IPS-18c (cell line): ENCODE data around the gene TSHZ2.
"Not testable (repeated sequence)": the region's sequence is repeated elsewhere in the genome, so short reads cannot be mapped to it uniquely, and the experiment has no call there.

Source experiments
- H3K4me3 ChIP-seq: 2 replicates; pipeline ENCODE4 v1.7.0; 2013; ENCODE audit warnings: low read depth, mild to moderate bottlenecking, low read length, moderate library complexity; ENCODE audit not compliant: insufficient read depth
- H3K9me3 ChIP-seq: one replicate; pipeline ENCODE4 v1.6.1; 2013; ENCODE audit warnings: mild to moderate bottlenecking, low read length, moderate library complexity; ENCODE audit not compliant: control insufficient read depth, insufficient read depth

Gene TSHZ2

GRCh38 chr20:53299831-53300230 is 327.7 kb downstream of the TSHZ2 start:
- H3K4me3 ChIP-seq: no peak overlapping the region

GRCh38 chr20:53301869-53302268 is 329.7 kb downstream of the TSHZ2 start:
- no peaks in the 10 kb centered on the region for H3K9me3 ChIP-seq

More at GRCh38 chr20:53299831-53300230, 327.7 kb downstream of the TSHZ2 start:
- no peaks in the 10 kb centered on the region for H3K9me3 ChIP-seq

GRCh38 chr20:53302695-53303412 is 330.7 kb downstream of the TSHZ2 start:
- no peaks in the 10 kb centered on the region for H3K9me3 ChIP-seq

More at GRCh38 chr20:53301869-53302268, 329.7 kb downstream of the TSHZ2 start:
- H3K4me3 ChIP-seq: no peak overlapping the region

GRCh38 chr20:53303413-53303760 is 331.2 kb downstream of the TSHZ2 start:
- Histone ChIP-seq H3K4me3 (no peak overlapping the region), H3K9me3 (no peaks in the 10 kb centered on the region)

More at GRCh38 chr20:53302695-53303412, 330.7 kb downstream of the TSHZ2 start:
- no peak overlapping the region for H3K4me3 ChIP-seq

- Histone ChIP-seq H3K4me3 (no peak overlapping the region), H3K9me3 (no peaks in the 10 kb centered on the region)
Measured at GRCh38 chr20:53304146-53304545, 332.0 kb downstream of the TSHZ2 start.

- Histone ChIP-seq H3K9me3 (no peaks in the 10 kb centered on the region), H3K4me3 (no peak overlapping the region)
Measured at GRCh38 chr20:53306192-53306805, 334.1 kb downstream of the TSHZ2 start.

GRCh38 chr20:53307964-53308597 is 335.9 kb downstream of the TSHZ2 start:
- Histone ChIP-seq H3K4me3 (no peak overlapping the region), H3K9me3 (no peaks in the 10 kb centered on the region)

- Histone ChIP-seq H3K9me3 (no peaks in the 10 kb centered on the region), H3K4me3 (no peak overlapping the region)
Measured at GRCh38 chr20:53309515-53309914, 337.4 kb downstream of the TSHZ2 start.

- H3K9me3 ChIP-seq: no peaks in the 10 kb centered on the region
- H3K4me3 ChIP-seq: no peak overlapping the region
Measured at GRCh38 chr20:53312957-53313356, 340.8 kb downstream of the TSHZ2 start.

- H3K4me3 ChIP-seq: no peak overlapping the region
- no peaks in the 10 kb centered on the region for H3K9me3 ChIP-seq
Measured at GRCh38 chr20:53316206-53316937, 344.2 kb downstream of the TSHZ2 start.

- Histone ChIP-seq H3K9me3 (no peaks in the 10 kb centered on the region), H3K4me3 (no peak overlapping the region)
Measured at GRCh38 chr20:53319200-53319599, 347.0 kb downstream of the TSHZ2 start.

- Histone ChIP-seq H3K4me3 (no peak overlapping the region), H3K9me3 (no peaks in the 10 kb centered on the region)
Measured at GRCh38 chr20:53319716-53320115, 347.6 kb downstream of the TSHZ2 start.

GRCh38 chr20:53320701-53321100 is 348.5 kb downstream of the TSHZ2 start:
- no peak overlapping the region for H3K4me3 ChIP-seq

GRCh38 chr20:53321596-53321995 is 349.4 kb downstream of the TSHZ2 start:
- H3K4me3 ChIP-seq: no peak overlapping the region
- no peaks in the 10 kb centered on the region for H3K9me3 ChIP-seq

More at GRCh38 chr20:53320701-53321100, 348.5 kb downstream of the TSHZ2 start:
- no peaks in the 10 kb centered on the region for H3K9me3 ChIP-seq

- no peaks in the 10 kb centered on the region for H3K9me3 ChIP-seq
- H3K4me3 ChIP-seq: no peak overlapping the region
Measured at GRCh38 chr20:53322651-53323050, 350.5 kb downstream of the TSHZ2 start.

GRCh38 chr20:53323460-53323859 is 351.3 kb downstream of the TSHZ2 start:
- not testable (repeated sequence) for H3K4me3 ChIP-seq, H3K9me3 ChIP-seq

- H3K9me3 ChIP-seq: no peaks in the 10 kb centered on the region
- H3K4me3 ChIP-seq: no peak overlapping the region
Measured at GRCh38 chr20:53324816-53325215, 352.7 kb downstream of the TSHZ2 start.

- Histone ChIP-seq H3K9me3 (no peaks in the 10 kb centered on the region), H3K4me3 (no peak overlapping the region)
Measured at GRCh38 chr20:53328961-53329360, 356.8 kb downstream of the TSHZ2 start.
